Skeletal muscle tissue (tissue), 4 donors: Measurements from ENCODE around the gene MAP3K10. TPM values are rescaled to one million over a fixed set of nuclear protein-coding genes. Genes with fewer than 3 reads are reported as not detected.

Experiments used
- H3K27ac ChIP-seq: one replicate; pipeline ENCODE4 v1.7.0; 2013; ENCODE audit warnings: mild to moderate bottlenecking, low read depth, low read length, inconsistent platforms
- H3K27me3 ChIP-seq, 3 donors: one replicate each; pipeline ENCODE4 v1.7.0; 2013; ENCODE audit warnings: low read length in 3 of 3; ENCODE audit not compliant: control insufficient read depth in 3 of 3, insufficient read depth in 3 of 3
- H3K36me3 ChIP-seq, 3 donors: one replicate each; pipeline ENCODE4 v1.7.0; 2013; ENCODE audit warnings: low read length in 3 of 3; ENCODE audit not compliant: control insufficient read depth in 3 of 3, insufficient read depth in 3 of 3
- H3K4me1 ChIP-seq, 3 donors: one replicate each; pipeline ENCODE4 v1.7.0; 2013; ENCODE audit warnings: low read length in 3 of 3, mild to moderate bottlenecking in 3 of 3; ENCODE audit not compliant: control insufficient read depth in 3 of 3, insufficient read depth in 3 of 3
- H3K4me3 ChIP-seq, 3 donors: one replicate each; pipeline ENCODE4 v1.7.0; 2013; ENCODE audit warnings: low read length in 3 of 3
- H3K9ac ChIP-seq, 3 donors: one replicate each; pipeline ENCODE4 v1.7.0; 2013; ENCODE audit warnings: low read length in 3 of 3, mild to moderate bottlenecking in 3 of 3, moderate library complexity in 2 of 3, low read depth in 1 of 3
- H3K9me3 ChIP-seq, 3 donors: one replicate each; pipeline ENCODE4 v1.7.0; 2013; ENCODE audit warnings: low read length in 3 of 3; ENCODE audit not compliant: control insufficient read depth in 3 of 3
- total RNA-seq: library from RNA; depleted of rRNA; stranded (reverse); fragments of >200 nt; gene quantifications from one replicate; pipeline ENCODE4 v1.2.3, GENCODE V29; 2014
- donor health status: Osteomylitis.

MAP3K10 gene
- total RNA-seq, 1 donor from 2014 or later = 3.1 TPM

DNA sequence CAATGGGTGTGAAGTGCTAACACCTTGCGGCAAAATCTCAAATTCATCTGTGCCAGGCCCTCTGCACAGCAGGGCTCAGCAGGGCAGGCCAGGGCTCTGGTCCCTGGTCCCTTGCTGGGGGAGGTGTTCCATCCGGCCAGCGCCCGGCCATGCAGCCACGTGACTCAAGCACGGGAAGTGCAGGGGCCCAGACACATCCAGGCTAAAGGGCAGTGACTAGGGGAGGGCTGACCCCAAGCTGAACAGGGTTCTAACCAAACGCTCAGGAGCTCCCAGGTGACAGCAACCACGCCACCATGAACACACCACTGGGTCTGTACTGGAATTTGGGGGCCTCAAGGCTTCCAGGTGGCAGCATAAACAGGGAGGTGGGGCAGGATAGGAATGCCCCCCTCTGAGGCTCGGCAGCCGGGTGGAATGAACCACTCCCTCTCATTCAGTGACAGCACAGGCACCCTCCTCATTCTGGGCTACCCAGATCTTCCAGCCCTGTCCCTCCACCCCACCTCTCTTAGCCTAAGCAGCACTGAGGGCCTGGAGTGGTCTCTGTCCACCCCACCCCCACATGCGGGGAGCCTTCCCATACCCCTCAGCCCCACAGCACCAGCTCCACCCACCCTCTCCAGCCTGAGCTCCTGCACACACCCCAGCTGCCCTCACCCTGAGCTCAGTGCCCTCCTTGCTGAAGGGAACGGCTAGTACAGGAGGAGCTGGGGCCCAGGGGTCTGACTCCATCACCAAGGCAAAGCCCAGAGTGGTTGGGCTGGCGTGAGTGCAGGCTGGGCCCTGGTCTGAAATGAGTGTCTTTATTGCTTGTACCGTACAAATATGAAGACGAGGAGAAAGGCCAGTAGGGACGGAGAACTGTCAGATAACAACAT is 40.6 kb downstream of the MAP3K10 start:
- Histone ChIP-seq H3K36me3 (peaks cover 24 to 39% (median 34%) of the 10 kb centered on the region in 3 donors), H3K9ac (peak overlapping the region in 1 of 3 donors; percentile 25), H3K4me1 (peaks cover 11 to 16% (median 12%) of the 10 kb centered on the region in 3 donors), H3K9me3 (no peaks in the 10 kb centered on the region), H3K4me3 (no peak overlapping the region), H3K27ac (no peak overlapping the region), H3K27me3 (peaks cover under 1 to 2% (median 1%) of the 10 kb centered on the region in 3 donors)

DNA sequence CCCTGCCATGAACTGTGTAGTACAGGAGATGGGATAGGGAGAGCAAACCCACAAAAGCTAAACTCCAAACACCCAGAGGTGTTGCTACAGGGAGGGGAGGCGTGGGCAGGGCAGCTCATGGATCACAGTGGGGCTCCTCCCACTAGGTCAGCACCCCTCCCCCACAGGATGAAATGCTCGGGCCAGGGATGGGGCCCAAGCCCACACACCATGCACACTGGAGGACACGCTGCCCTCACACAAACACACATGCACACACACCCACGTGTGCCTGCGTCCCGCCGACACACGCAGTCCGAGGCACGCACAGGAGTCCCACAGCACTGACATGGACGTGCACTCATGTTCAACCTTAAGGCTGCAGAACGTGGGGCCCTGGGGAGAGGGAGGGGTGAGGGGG is 41.3 kb downstream of the MAP3K10 start:
- Histone ChIP-seq H3K4me1 (peaks cover 11 to 16% (median 12%) of the 10 kb centered on the region in 3 donors), H3K9me3 (no peaks in the 10 kb centered on the region), H3K9ac (no peak overlapping the region), H3K27ac (no peak overlapping the region), H3K4me3 (no peak overlapping the region), H3K36me3 (peaks cover 29 to 44% (median 39%) of the 10 kb centered on the region in 3 donors), H3K27me3 (no peaks in the 10 kb centered on the region)

- no peak overlapping the region for H3K27ac ChIP-seq
- no peak overlapping the region for H3K9ac ChIP-seq
- H3K36me3 ChIP-seq = peaks cover 36 to 51% (median 46%) of the 10 kb centered on the region in 3 donors
- H3K4me1 ChIP-seq = peaks cover 11 to 16% (median 12%) of the 10 kb centered on the region in 3 donors
- H3K4me3 ChIP-seq = no peak overlapping the region
- H3K9me3 ChIP-seq = no peaks in the 10 kb centered on the region
- no peaks in the 10 kb centered on the region for H3K27me3 ChIP-seq
These were observed 42.0 kb downstream of the MAP3K10 start for GRCh38 chr19:40232949-40233810.

- H3K9ac ChIP-seq = no peak overlapping the region
- H3K27me3 ChIP-seq = no peaks in the 10 kb centered on the region
- peaks cover 11 to 14% (median 12%) of the 10 kb centered on the region in 3 donors for H3K4me1 ChIP-seq
- H3K27ac ChIP-seq = no peak overlapping the region
- peaks cover 43 to 58% (median 53%) of the 10 kb centered on the region in 3 donors for H3K36me3 ChIP-seq
- H3K9me3 ChIP-seq = no peaks in the 10 kb centered on the region
- H3K4me3 ChIP-seq = no peak overlapping the region
These were observed 42.7 kb downstream of the MAP3K10 start for GRCh38 chr19:40233811-40234389.

DNA sequence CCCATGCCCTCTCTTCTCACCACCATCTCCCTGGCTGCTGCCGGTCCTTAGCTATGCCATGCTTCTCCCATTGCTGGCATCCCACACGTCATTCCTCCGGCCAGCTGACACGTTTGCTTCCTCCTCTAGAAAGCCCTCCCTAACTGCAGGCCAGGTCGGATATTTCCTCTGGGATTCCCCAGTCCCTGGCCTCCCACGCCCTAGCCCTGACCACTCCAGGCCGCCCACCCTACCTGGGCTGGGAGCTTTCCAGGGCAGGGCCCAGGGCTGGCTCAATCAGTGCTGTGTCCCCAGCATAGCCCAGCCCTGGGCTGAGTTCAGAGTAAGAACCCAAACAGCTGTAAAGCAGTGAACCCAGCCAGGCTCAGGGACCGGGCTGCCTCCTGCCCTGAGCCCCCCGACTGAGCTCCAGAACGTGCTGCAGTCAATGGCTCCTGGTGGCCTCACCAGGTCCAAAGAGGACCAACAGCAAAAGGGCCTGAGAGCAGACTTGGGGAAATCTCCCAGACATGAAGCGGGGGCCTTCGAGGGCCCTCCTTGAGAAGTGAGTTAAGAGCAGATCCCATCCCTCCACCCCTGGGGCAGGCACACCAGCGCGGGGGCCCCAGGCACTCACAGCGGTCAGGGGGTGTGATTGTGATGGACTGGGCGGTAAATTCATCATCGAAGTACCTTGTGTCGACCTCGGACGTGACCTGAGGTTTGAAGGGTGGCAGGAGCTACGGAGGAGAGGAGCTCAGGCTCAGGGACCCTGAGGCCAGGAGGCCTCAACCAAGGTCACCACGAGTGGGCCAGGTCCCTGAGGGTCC is 43.4 kb downstream of the MAP3K10 start:
- H3K4me1 ChIP-seq = peaks cover 10 to 12% (median 11%) of the 10 kb centered on the region in 3 donors
- no peaks in the 10 kb centered on the region for H3K9me3 ChIP-seq
- H3K27me3 ChIP-seq = no peaks in the 10 kb centered on the region
- peaks cover 48 to 66% (median 60%) of the 10 kb centered on the region in 3 donors for H3K36me3 ChIP-seq
- H3K27ac ChIP-seq = no peak overlapping the region
- no peak overlapping the region for H3K4me3 ChIP-seq
- H3K9ac ChIP-seq = no peak overlapping the region

- H3K27me3 ChIP-seq = no peaks in the 10 kb centered on the region
- peaks cover 9 to 12% (median 11%) of the 10 kb centered on the region in 3 donors for H3K4me1 ChIP-seq
- no peaks in the 10 kb centered on the region for H3K9me3 ChIP-seq
- no peak overlapping the region for H3K27ac ChIP-seq
- H3K36me3 ChIP-seq = peaks cover 56 to 74% (median 68%) of the 10 kb centered on the region in 3 donors
- no peak overlapping the region for H3K9ac ChIP-seq
- no peak overlapping the region for H3K4me3 ChIP-seq
These were observed 44.2 kb downstream of the MAP3K10 start for GRCh38 chr19:40235238-40236025.

GRCh38 chr19:40236026-40236355 is 44.8 kb downstream of the MAP3K10 start:
- H3K27me3 ChIP-seq = no peaks in the 10 kb centered on the region
- no peak overlapping the region for H3K27ac ChIP-seq
- H3K4me3 ChIP-seq = no peak overlapping the region
- peaks cover 60 to 75% (median 71%) of the 10 kb centered on the region in 3 donors for H3K36me3 ChIP-seq
- H3K9ac ChIP-seq = no peak overlapping the region
- no peaks in the 10 kb centered on the region for H3K9me3 ChIP-seq
- H3K4me1 ChIP-seq = peaks cover 9 to 11% (median 10%) of the 10 kb centered on the region in 3 donors

GRCh38 chr19:40236366-40236765 is 45.1 kb downstream of the MAP3K10 start:
- Histone ChIP-seq H3K27ac (no peak overlapping the region), H3K9ac (no peak overlapping the region), H3K4me1 (peaks cover 6 to 9% (median 8%) of the 10 kb centered on the region in 3 donors), H3K27me3 (no peaks in the 10 kb centered on the region), H3K9me3 (no peaks in the 10 kb centered on the region), H3K36me3 (peaks cover 63 to 75% (median 75%) of the 10 kb centered on the region in 3 donors), H3K4me3 (no peak overlapping the region)
